WERI-Rb-1 (cell line): Measurements from ENCODE around the gene JAK3.
A peak's percentile ranks its signal among the peaks of the same experiment; 100 is the strongest.

Experiments
- DNase-seq: peaks from one replicate; pipeline ENCODE4 v3.0.0-alpha.2; 2020
- H3K27ac ChIP-seq: fragments of 250-450 bp; sonication (Bioruptor Pico); 2 replicates; pipeline ENCODE4 v1.5.1; 2020; ENCODE audit warnings: mild to moderate bottlenecking, moderate library complexity
- H3K27me3 ChIP-seq: fragments of 250-450 bp; sonication (Bioruptor Pico); 2 replicates; pipeline ENCODE4 v1.5.1; 2021; ENCODE audit warnings: mild to moderate bottlenecking, low read depth, moderate library complexity; ENCODE audit not compliant: insufficient read depth, severe bottlenecking
- H3K36me3 ChIP-seq: fragments of 250-450 bp; sonication (Bioruptor Pico); 2 replicates; pipeline ENCODE4 v1.5.1; 2020; ENCODE audit warnings: mild to moderate bottlenecking, moderate library complexity
- H3K4me3 ChIP-seq: 2 replicates; pipeline ENCODE4 v1.5.1; 2011; ENCODE audit warnings: low read depth, mild to moderate bottlenecking, control low read depth, low read length
- H3K9me3 ChIP-seq: fragments of 250-450 bp; sonication (Bioruptor Pico); 2 replicates; pipeline ENCODE4 v1.5.1; 2021; ENCODE audit warnings: mild to moderate bottlenecking, moderate library complexity; ENCODE audit not compliant: severe bottlenecking
- CTCF ChIP-seq: IDR thresholded peaks from 2 replicates; pipeline ENCODE4 v1.5.1; 2011; ENCODE audit warnings: low read depth, mild to moderate bottlenecking, control low read depth, inconsistent platforms, low read length

JAK3 gene

GRCh38 chr19:17831419-17831888, 16.3 kb downstream of the JAK3 start:
- H3K27me3 ChIP-seq: no peaks in the 10 kb centered on the region
- H3K9me3 ChIP-seq: no peaks in the 10 kb centered on the region
- peak overlapping the region; percentile 30 for H3K4me3 ChIP-seq
- no peak for TF ChIP-seq CTCF
- DNase-seq: no peak
- no peak overlapping the region for H3K27ac ChIP-seq
- H3K36me3 ChIP-seq: no peaks in the 10 kb centered on the region

- peak; percentile 82 for DNase-seq
- H3K36me3 ChIP-seq: no peaks in the 10 kb centered on the region
Measured at GRCh38 chr19:17830567-17831418, 17.0 kb downstream of the JAK3 start.

GRCh38 chr19:17829855-17830566, 17.8 kb downstream of the JAK3 start:
- H3K4me3 ChIP-seq: peak overlapping the region; percentile 40
- H3K27me3 ChIP-seq: no peaks in the 10 kb centered on the region
- H3K9me3 ChIP-seq: no peaks in the 10 kb centered on the region
- no peaks in the 10 kb centered on the region for H3K36me3 ChIP-seq
- peak; percentile 83 for DNase-seq
- peak overlapping the region; percentile 60 for H3K27ac ChIP-seq
- TF ChIP-seq CTCF: peak; percentile 14; the same call in 1 of the 2 replicates

More at GRCh38 chr19:17830567-17831418, 17.0 kb downstream of the JAK3 start:
- no peaks in the 10 kb centered on the region for H3K27me3 ChIP-seq
- TF ChIP-seq CTCF: no peak
- no peaks in the 10 kb centered on the region for H3K9me3 ChIP-seq
- H3K27ac ChIP-seq: peak overlapping the region; percentile 60
- peak overlapping the region; percentile 40 for H3K4me3 ChIP-seq

GRCh38 chr19:17826508-17827056, 21.2 kb downstream of the JAK3 start:
- no peaks in the 10 kb centered on the region for H3K27me3 ChIP-seq
- no peaks in the 10 kb centered on the region for H3K36me3 ChIP-seq
- no peak for TF ChIP-seq CTCF
- H3K4me3 ChIP-seq: no peak overlapping the region
- DNase-seq: no peak
- no peak overlapping the region for H3K27ac ChIP-seq
- H3K9me3 ChIP-seq: no peaks in the 10 kb centered on the region

- H3K4me3 ChIP-seq: no peak overlapping the region
Measured at GRCh38 chr19:17824339-17824738, 23.4 kb downstream of the JAK3 start.

More at GRCh38 chr19:17824339-17824738, 23.4 kb downstream of the JAK3 start:
- H3K36me3 ChIP-seq: no peaks in the 10 kb centered on the region
- H3K27ac ChIP-seq: peak overlapping the region; percentile 64
- peak; percentile 45 for DNase-seq
- no peaks in the 10 kb centered on the region for H3K9me3 ChIP-seq
- no peak for TF ChIP-seq CTCF
- no peaks in the 10 kb centered on the region for H3K27me3 ChIP-seq
